GM23338 (cell line): ENCODE measurements around the gene TBCD.

Experiments used
- CREB1 ChIP-seq: fragments of 250-450 bp; sonication (Bioruptor Pico); IDR thresholded peaks from 2 replicates; pipeline ENCODE4 v1.5.0; 2020; ENCODE audit warnings: low read depth, mild to moderate bottlenecking, moderate library complexity
- EZH2 ChIP-seq: fragments of 200-600 bp; sonication (generic); IDR thresholded peaks from one replicate; pipeline ENCODE4 v1.8.0; 2017; ENCODE audit warnings: antibody characterized with exemption, mild to moderate bottlenecking, low read depth; ENCODE audit not compliant: unreplicated experiment
- EZH2phosphoT487 ChIP-seq: fragments of 200-600 bp; sonication (generic); IDR thresholded peaks from one replicate; pipeline ENCODE4 v1.8.1; 2018; ENCODE audit warnings: antibody characterized with exemption; ENCODE audit not compliant: unreplicated experiment
- JUNB ChIP-seq: IDR thresholded peaks from one replicate; pipeline ENCODE4 v1.6.1; 2016; ENCODE audit warnings: antibody characterized with exemption; ENCODE audit not compliant: unreplicated experiment
- NANOG ChIP-seq: IDR thresholded peaks from 2 replicates; pipeline ENCODE4 v1.6.1; 2016; ENCODE audit warnings: antibody characterized with exemption, borderline replicate concordance
- POLR2AphosphoS5 ChIP-seq: IDR thresholded peaks from 2 replicates; pipeline ENCODE4 v1.6.1; 2016; ENCODE audit warnings: antibody characterized with exemption, low read depth
- STAT1 ChIP-seq: IDR thresholded peaks from one replicate; pipeline ENCODE4 v1.6.1; 2016; ENCODE audit warnings: antibody characterized with exemption; ENCODE audit not compliant: unreplicated experiment
- TF ChIP-seq, protein P1 (sequence below): IDR thresholded peaks from 2 replicates; pipeline ENCODE4 v1.6.1; 2016; ENCODE audit warnings: antibody characterized with exemption
- TF ChIP-seq, protein P2 (sequence below), 2 experiments: fragments of 200-600 bp in 1 of 2; sonication (generic) in 1 of 2; conservative IDR thresholded peaks; 2 replicates each; pipeline versions ENCODE4 v1.5.1 to v1.6.1; 2016 to 2017; ENCODE audit warnings: antibody characterized with exemption in 2 of 2, low read depth in 2 of 2, mild to moderate bottlenecking in 2 of 2, moderate library complexity in 1 of 2
- TF ChIP-seq, protein P3 (sequence below): IDR thresholded peaks from one replicate; pipeline ENCODE4 v1.6.1; 2018; ENCODE audit warnings: antibody characterized with exemption; ENCODE audit not compliant: unreplicated experiment
- TF ChIP-seq, protein P4 (sequence below): fragments of 250-450 bp; sonication (Bioruptor Pico); IDR thresholded peaks from 2 replicates; pipeline ENCODE4 v1.5.0; 2020; ENCODE audit warnings: mild to moderate bottlenecking, moderate library complexity

DNA sequence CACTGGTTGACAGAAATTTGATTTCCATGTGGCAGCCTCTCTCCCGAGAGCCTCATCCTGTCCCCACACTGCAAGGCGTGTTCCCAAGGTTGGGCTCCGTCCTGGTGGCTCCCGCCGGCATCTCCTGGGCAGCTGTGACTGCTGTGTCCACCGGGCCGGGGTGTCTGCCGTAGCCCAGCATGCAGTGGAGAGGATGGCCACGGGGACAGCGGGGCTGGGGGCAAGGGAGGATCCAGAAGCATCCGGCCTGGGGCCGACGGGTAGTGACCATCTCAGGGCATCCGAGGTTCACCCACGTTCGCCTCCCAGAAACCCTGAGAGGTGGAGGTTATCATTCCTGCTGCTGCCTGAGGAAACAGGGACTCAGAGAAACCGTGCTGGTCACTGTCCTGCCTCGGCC, 46.1 kb upstream of the TBCD start:
- TF ChIP-seq POLR2AphosphoS5 (no peak), NANOG (no peak), JUNB (no peak), CREB1 (CRISPR knock-in tag) (no peak), EZH2phosphoT487 (no peak), EZH2 (no peak), STAT1 (no peak)
- TF ChIP-seq, protein P1, sequence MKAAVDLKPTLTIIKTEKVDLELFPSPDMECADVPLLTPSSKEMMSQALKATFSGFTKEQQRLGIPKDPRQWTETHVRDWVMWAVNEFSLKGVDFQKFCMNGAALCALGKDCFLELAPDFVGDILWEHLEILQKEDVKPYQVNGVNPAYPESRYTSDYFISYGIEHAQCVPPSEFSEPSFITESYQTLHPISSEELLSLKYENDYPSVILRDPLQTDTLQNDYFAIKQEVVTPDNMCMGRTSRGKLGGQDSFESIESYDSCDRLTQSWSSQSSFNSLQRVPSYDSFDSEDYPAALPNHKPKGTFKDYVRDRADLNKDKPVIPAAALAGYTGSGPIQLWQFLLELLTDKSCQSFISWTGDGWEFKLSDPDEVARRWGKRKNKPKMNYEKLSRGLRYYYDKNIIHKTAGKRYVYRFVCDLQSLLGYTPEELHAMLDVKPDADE = no peak
- TF ChIP-seq, protein P2, sequence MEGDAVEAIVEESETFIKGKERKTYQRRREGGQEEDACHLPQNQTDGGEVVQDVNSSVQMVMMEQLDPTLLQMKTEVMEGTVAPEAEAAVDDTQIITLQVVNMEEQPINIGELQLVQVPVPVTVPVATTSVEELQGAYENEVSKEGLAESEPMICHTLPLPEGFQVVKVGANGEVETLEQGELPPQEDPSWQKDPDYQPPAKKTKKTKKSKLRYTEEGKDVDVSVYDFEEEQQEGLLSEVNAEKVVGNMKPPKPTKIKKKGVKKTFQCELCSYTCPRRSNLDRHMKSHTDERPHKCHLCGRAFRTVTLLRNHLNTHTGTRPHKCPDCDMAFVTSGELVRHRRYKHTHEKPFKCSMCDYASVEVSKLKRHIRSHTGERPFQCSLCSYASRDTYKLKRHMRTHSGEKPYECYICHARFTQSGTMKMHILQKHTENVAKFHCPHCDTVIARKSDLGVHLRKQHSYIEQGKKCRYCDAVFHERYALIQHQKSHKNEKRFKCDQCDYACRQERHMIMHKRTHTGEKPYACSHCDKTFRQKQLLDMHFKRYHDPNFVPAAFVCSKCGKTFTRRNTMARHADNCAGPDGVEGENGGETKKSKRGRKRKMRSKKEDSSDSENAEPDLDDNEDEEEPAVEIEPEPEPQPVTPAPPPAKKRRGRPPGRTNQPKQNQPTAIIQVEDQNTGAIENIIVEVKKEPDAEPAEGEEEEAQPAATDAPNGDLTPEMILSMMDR (conservative IDR thresholded peaks at IDR 0.05; ENCODE audit: low read depth in 2 of 2) = no peak
- TF ChIP-seq, protein P3, sequence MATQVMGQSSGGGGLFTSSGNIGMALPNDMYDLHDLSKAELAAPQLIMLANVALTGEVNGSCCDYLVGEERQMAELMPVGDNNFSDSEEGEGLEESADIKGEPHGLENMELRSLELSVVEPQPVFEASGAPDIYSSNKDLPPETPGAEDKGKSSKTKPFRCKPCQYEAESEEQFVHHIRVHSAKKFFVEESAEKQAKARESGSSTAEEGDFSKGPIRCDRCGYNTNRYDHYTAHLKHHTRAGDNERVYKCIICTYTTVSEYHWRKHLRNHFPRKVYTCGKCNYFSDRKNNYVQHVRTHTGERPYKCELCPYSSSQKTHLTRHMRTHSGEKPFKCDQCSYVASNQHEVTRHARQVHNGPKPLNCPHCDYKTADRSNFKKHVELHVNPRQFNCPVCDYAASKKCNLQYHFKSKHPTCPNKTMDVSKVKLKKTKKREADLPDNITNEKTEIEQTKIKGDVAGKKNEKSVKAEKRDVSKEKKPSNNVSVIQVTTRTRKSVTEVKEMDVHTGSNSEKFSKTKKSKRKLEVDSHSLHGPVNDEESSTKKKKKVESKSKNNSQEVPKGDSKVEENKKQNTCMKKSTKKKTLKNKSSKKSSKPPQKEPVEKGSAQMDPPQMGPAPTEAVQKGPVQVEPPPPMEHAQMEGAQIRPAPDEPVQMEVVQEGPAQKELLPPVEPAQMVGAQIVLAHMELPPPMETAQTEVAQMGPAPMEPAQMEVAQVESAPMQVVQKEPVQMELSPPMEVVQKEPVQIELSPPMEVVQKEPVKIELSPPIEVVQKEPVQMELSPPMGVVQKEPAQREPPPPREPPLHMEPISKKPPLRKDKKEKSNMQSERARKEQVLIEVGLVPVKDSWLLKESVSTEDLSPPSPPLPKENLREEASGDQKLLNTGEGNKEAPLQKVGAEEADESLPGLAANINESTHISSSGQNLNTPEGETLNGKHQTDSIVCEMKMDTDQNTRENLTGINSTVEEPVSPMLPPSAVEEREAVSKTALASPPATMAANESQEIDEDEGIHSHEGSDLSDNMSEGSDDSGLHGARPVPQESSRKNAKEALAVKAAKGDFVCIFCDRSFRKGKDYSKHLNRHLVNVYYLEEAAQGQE = no peak
- TF ChIP-seq, protein P4, sequence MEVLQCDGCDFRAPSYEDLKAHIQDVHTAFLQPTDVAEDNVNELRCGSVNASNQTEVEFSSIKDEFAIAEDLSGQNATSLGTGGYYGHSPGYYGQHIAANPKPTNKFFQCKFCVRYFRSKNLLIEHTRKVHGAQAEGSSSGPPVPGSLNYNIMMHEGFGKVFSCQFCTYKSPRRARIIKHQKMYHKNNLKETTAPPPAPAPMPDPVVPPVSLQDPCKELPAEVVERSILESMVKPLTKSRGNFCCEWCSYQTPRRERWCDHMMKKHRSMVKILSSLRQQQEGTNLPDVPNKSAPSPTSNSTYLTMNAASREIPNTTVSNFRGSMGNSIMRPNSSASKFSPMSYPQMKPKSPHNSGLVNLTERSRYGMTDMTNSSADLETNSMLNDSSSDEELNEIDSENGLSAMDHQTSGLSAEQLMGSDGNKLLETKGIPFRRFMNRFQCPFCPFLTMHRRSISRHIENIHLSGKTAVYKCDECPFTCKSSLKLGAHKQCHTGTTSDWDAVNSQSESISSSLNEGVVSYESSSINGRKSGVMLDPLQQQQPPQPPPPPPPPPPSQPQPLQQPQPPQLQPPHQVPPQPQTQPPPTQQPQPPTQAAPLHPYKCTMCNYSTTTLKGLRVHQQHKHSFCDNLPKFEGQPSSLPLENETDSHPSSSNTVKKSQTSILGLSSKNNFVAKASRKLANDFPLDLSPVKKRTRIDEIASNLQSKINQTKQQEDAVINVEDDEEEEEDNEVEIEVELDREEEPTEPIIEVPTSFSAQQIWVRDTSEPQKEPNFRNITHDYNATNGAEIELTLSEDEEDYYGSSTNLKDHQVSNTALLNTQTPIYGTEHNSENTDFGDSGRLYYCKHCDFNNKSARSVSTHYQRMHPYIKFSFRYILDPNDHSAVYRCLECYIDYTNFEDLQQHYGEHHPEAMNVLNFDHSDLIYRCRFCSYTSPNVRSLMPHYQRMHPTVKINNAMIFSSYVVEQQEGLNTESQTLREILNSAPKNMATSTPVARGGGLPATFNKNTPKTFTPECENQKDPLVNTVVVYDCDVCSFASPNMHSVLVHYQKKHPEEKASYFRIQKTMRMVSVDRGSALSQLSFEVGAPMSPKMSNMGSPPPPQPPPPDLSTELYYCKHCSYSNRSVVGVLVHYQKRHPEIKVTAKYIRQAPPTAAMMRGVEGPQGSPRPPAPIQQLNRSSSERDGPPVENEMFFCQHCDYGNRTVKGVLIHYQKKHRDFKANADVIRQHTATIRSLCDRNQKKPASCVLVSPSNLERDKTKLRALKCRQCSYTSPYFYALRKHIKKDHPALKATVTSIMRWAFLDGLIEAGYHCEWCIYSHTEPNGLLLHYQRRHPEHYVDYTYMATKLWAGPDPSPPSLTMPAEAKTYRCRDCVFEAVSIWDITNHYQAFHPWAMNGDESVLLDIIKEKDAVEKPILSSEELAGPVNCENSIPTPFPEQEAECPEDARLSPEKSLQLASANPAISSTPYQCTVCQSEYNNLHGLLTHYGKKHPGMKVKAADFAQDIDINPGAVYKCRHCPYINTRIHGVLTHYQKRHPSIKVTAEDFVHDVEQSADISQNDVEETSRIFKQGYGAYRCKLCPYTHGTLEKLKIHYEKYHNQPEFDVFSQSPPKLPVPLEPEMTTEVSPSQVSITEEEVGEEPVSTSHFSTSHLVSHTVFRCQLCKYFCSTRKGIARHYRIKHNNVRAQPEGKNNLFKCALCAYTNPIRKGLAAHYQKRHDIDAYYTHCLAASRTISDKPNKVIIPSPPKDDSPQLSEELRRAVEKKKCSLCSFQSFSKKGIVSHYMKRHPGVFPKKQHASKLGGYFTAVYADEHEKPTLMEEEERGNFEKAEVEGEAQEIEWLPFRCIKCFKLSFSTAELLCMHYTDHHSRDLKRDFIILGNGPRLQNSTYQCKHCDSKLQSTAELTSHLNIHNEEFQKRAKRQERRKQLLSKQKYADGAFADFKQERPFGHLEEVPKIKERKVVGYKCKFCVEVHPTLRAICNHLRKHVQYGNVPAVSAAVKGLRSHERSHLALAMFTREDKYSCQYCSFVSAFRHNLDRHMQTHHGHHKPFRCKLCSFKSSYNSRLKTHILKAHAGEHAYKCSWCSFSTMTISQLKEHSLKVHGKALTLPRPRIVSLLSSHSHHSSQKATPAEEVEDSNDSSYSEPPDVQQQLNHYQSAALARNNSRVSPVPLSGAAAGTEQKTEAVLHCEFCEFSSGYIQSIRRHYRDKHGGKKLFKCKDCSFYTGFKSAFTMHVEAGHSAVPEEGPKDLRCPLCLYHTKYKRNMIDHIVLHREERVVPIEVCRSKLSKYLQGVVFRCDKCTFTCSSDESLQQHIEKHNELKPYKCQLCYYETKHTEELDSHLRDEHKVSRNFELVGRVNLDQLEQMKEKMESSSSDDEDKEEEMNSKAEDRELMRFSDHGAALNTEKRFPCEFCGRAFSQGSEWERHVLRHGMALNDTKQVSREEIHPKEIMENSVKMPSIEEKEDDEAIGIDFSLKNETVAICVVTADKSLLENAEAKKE = no peak
